IPS-NIHi7 (cell line): Measurements from ENCODE around the gene AKIRIN1.
A peak's percentile ranks its signal among the peaks of the same experiment; 100 is the strongest.
"Not testable (repeated sequence)": the region's sequence is repeated elsewhere in the genome, so short reads cannot be mapped to it uniquely, and the experiment has no call there.

Source experiments
- DNase-seq: peaks from one replicate; pipeline ENCODE4 v3.0.0; 2012; ENCODE audit warnings: mixed read lengths; ENCODE audit errors: extremely low spot score

The AKIRIN1 gene

GRCh38 chr1:38994196-38994595 lies 3.1 kb downstream of the AKIRIN1 start:
- DNase-seq: no peak

- no peak for DNase-seq
Observed at GRCh38 chr1:38997034-38997900, 6.2 kb downstream of the AKIRIN1 start.

GRCh38 chr1:38997901-38998190 lies 6.8 kb downstream of the AKIRIN1 start:
- DNase-seq: no peak

GRCh38 chr1:39001516-39002421 lies 10.7 kb downstream of the AKIRIN1 start:
- no peak for DNase-seq

- DNase-seq: no peak
Observed at GRCh38 chr1:39003281-39003680, 12.2 kb downstream of the AKIRIN1 start.

GRCh38 chr1:39003794-39004193 lies 12.7 kb downstream of the AKIRIN1 start:
- DNase-seq: no peak

- DNase-seq: no peak
Observed at GRCh38 chr1:39006287-39006686, 15.2 kb downstream of the AKIRIN1 start.

- no peak for DNase-seq
Observed at GRCh38 chr1:39006726-39007645, 15.9 kb downstream of the AKIRIN1 start.

GRCh38 chr1:39014956-39015355 lies 23.9 kb downstream of the AKIRIN1 start:
- DNase-seq: not testable (repeated sequence)

- peak; percentile 26 for DNase-seq
Observed at GRCh38 chr1:39016604-39017171, 25.6 kb downstream of the AKIRIN1 start.

GRCh38 chr1:39017266-39017665 lies 26.2 kb downstream of the AKIRIN1 start:
- DNase-seq: no peak

- not testable (repeated sequence) for DNase-seq
Observed at GRCh38 chr1:39020494-39020893, 29.4 kb downstream of the AKIRIN1 start.

GRCh38 chr1:39021426-39021825 lies 30.4 kb downstream of the AKIRIN1 start:
- DNase-seq: no peak

- no peak for DNase-seq
Observed at GRCh38 chr1:39023140-39023539, 32.1 kb downstream of the AKIRIN1 start.

- DNase-seq: peak; percentile 85
Observed at GRCh38 chr1:39026051-39026865, 35.2 kb downstream of the AKIRIN1 start, which contains the start of gene NDUFS5. NDUFS5 (plus strand) TSS chr1:39026350; CDS start chr1:39028725, 2,375 bp downstream.

- no peak for DNase-seq
Observed at GRCh38 chr1:39026866-39027507, 35.9 kb downstream of the AKIRIN1 start.

GRCh38 chr1:39034114-39034654 lies 43.1 kb downstream of the AKIRIN1 start:
- DNase-seq: no peak

- DNase-seq: no peak
Observed at GRCh38 chr1:39036678-39037077, 45.6 kb downstream of the AKIRIN1 start.

GRCh38 chr1:39043513-39043912 lies 52.4 kb downstream of the AKIRIN1 start:
- DNase-seq: no peak

GRCh38 chr1:39044762-39045161 lies 53.7 kb downstream of the AKIRIN1 start:
- DNase-seq: no peak
